Brain microvascular endothelial cell (primary cell): Measurements from ENCODE around the gene ELP4.
"Not testable (repeated sequence)": the region's sequence is repeated elsewhere in the genome, so short reads cannot be mapped to it uniquely, and the experiment has no call there.

Experiments
- DNase-seq: peaks from one replicate; pipeline ENCODE4 v3.0.0-alpha.2; 2020
- H3K27ac ChIP-seq: fragments of 250-450 bp; sonication (Bioruptor Pico); 2 replicates; pipeline ENCODE4 v1.5.1; 2020; ENCODE audit warnings: mild to moderate bottlenecking, moderate library complexity
- H3K27me3 ChIP-seq: fragments of 250-450 bp; sonication (Bioruptor Pico); replicated peaks from 2 replicates; pipeline ENCODE4 v1.5.1; 2020; ENCODE audit warnings: mild to moderate bottlenecking
- H3K36me3 ChIP-seq: fragments of 250-450 bp; sonication (Bioruptor Pico); replicated peaks from 2 replicates; pipeline ENCODE4 v1.5.1; 2020; ENCODE audit warnings: mild to moderate bottlenecking
- H3K4me3 ChIP-seq: 2 replicates; pipeline ENCODE4 v1.5.1; 2011; ENCODE audit warnings: low read depth, mild to moderate bottlenecking, control low read depth, low read length, moderate library complexity
- CTCF ChIP-seq: IDR thresholded peaks from 2 replicates; pipeline ENCODE4 v1.5.1; 2011; ENCODE audit warnings: low read depth, mild to moderate bottlenecking, moderate library complexity, low read length, control low read depth, inconsistent platforms; ENCODE audit errors: missing control alignments
- in situ Hi-C: cut with HindIII; loops from 2 replicates; pipeline ENCODE4 v1.10.0; 2017; ENCODE audit warnings: low sequenced_read_pairs, low pct_ligation_motif_present

ELP4 gene

GRCh38 chr11:31671681-31672080 lies 162.1 kb downstream of the ELP4 start:
- H3K27me3 ChIP-seq: no peaks in the 10 kb centered on the region
- no peak for TF ChIP-seq CTCF
- no peak overlapping the region for H3K4me3 ChIP-seq
- in situ Hi-C loops: no loop called here
- no peak overlapping the region for H3K27ac ChIP-seq
- no peaks in the 10 kb centered on the region for H3K36me3 ChIP-seq
- DNase-seq: no peak

GRCh38 chr11:31673108-31673507 lies 163.5 kb downstream of the ELP4 start:
- DNase-seq, H3K36me3 ChIP-seq, H3K27ac ChIP-seq, in situ Hi-C loops, H3K4me3 ChIP-seq, H3K27me3 ChIP-seq: not testable (repeated sequence)

- Histone ChIP-seq H3K4me3 (no peak overlapping the region), H3K36me3 (no peaks in the 10 kb centered on the region), H3K27ac (no peak overlapping the region), H3K27me3 (no peaks in the 10 kb centered on the region)
- DNase-seq: no peak
- no peak for TF ChIP-seq CTCF
- in situ Hi-C loops: no loop called here
These were observed 166.9 kb downstream of the ELP4 start for GRCh38 chr11:31676280-31676982.

- Histone ChIP-seq H3K36me3 (no peaks in the 10 kb centered on the region), H3K4me3 (no peak overlapping the region), H3K27me3 (no peaks in the 10 kb centered on the region), H3K27ac (no peak overlapping the region)
- no peak for TF ChIP-seq CTCF
- in situ Hi-C loops: no loop called here
- no peak for DNase-seq
These were observed 171.2 kb downstream of the ELP4 start for GRCh38 chr11:31680770-31681169.

- H3K4me3 ChIP-seq: no peak overlapping the region
- H3K36me3 ChIP-seq: no peaks in the 10 kb centered on the region
- H3K27ac ChIP-seq: no peak overlapping the region
- TF ChIP-seq CTCF: no peak
- in situ Hi-C loops: no loop called here
- no peak for DNase-seq
- no peaks in the 10 kb centered on the region for H3K27me3 ChIP-seq
These were observed 177.7 kb downstream of the ELP4 start for GRCh38 chr11:31687256-31687655.

GRCh38 chr11:31687861-31688260 lies 178.3 kb downstream of the ELP4 start:
- no peak for TF ChIP-seq CTCF
- in situ Hi-C loops: no loop called here

More at GRCh38 chr11:31687861-31688260, 178.3 kb downstream of the ELP4 start:
- Histone ChIP-seq H3K27ac (no peak overlapping the region), H3K36me3 (no peaks in the 10 kb centered on the region), H3K27me3 (no peaks in the 10 kb centered on the region), H3K4me3 (no peak overlapping the region)
- no peak for DNase-seq
